Metanephros (tissue), 1 donor: ENCODE results near the gene GIMAP2. TPM values are rescaled to one million over a fixed set of nuclear protein-coding genes. Genes with fewer than 3 reads are reported as not detected.

Experiments
- total RNA-seq: library from RNA; depleted of rRNA; stranded (reverse); fragments of >200 nt; gene quantifications from one replicate; pipeline ENCODE4 v1.2.3, GENCODE V29; 2014

GIMAP2 gene
- 10.0 TPM for total RNA-seq

GRCh38 chr7:150685219-150686029, at the start of gene GIMAP2:
GIMAP2 (plus strand) TSS chr7:150685706; CDS start chr7:150687060, 1,354 bp downstream.

GRCh38 chr7:150716368-150716767, 30.9 kb downstream of the GIMAP2 start, which contains the start of gene GIMAP1:
GIMAP1 (plus strand) TSS chr7:150716613; CDS start chr7:150719048, 2,435 bp downstream.

GRCh38 chr7:150737265-150738055, 52.0 kb downstream of the GIMAP2 start, which contains the start of gene GIMAP5:
GIMAP5 (plus strand) TSS chr7:150737418; CDS start chr7:150740885, 3,467 bp downstream.

Other genes starting within 250 kb of the GIMAP2 start
- 10.6 TPM for gene GIMAP8, start 235.1 kb upstream of the GIMAP2 start, total RNA-seq
- 8.0 TPM for gene GIMAP7, start 170.8 kb upstream of the GIMAP2 start, total RNA-seq
- gene GIMAP4, start 118.3 kb upstream of the GIMAP2 start, total RNA-seq = 24.2 TPM
- gene GIMAP6, start 53.3 kb upstream of the GIMAP2 start, total RNA-seq = 18.9 TPM
- gene GIMAP1, start 30.9 kb downstream of the GIMAP2 start, total RNA-seq = 2.6 TPM
- gene GIMAP5, start 51.7 kb downstream of the GIMAP2 start, total RNA-seq = 17.0 TPM
- 69.6 TPM for gene TMEM176B, start 114.7 kb downstream of the GIMAP2 start, total RNA-seq
- 71.8 TPM for gene TMEM176A, start 115.1 kb downstream of the GIMAP2 start, total RNA-seq
- gene AOC1, start 166.8 kb downstream of the GIMAP2 start, total RNA-seq = 82.9 TPM